Measurements from ENCODE around the gene FALEC.
"Not testable (repeated sequence)": the region's sequence is repeated elsewhere in the genome, so short reads cannot be mapped to it uniquely, and the experiment has no call there.

- TF ChIP-seq CTCF (IDR thresholded peaks at IDR 0.05; ENCODE audit: poor library complexity, severe bottlenecking); TAF1 (IDR thresholded peaks at IDR 0.05; ENCODE audit: low read depth); EP300 (conservative IDR thresholded peaks at IDR 0.05; ENCODE audit: poor library complexity, severe bottlenecking): not testable (repeated sequence)
These were observed 66.4 kb downstream of the FALEC start for GRCh38 chr1:150581962-150582361.
